K562 (cell line): ENCODE results near the gene UBE2J2. TPM values are rescaled to one million over a fixed set of nuclear protein-coding genes. Genes with fewer than 3 reads are reported as not detected.

ENCODE experiments used
- ATAC-seq: fragments of 200-7000 bp; cut with Tn5 transposase; 3 replicates; pipeline ENCODE4 v1.9.1; 2020; ENCODE audit warnings: moderate library complexity
- BruUV-seq: library from RNA; stranded (reverse); fragments of 400-500 nt; replicated peaks from 2 replicates; lab custom pipeline; 2021; lab: Mats Ljungman, UMichigan
- CTCF ChIA-PET: fragments of 300-600 bp; formaldehyde crosslinking; extraction: SDS; loops from one replicate; lab custom pipeline; 2021; ENCODE audit warnings: low intra/inter-chr PET ratio; lab: Yijun Ruan, JAX
- POLR2A ChIA-PET: fragments of 300-600, 350-650 bp; sonication (Branson Sonifier 250); formaldehyde crosslinking; extraction: SDS; loops from one replicate; lab custom pipeline; 2021; ENCODE audit warnings: antibody characterized with exemption, inconsistent platforms; lab: Yijun Ruan, JAX
- DNase-seq, 4 experiments: peaks; one replicate each; pipeline versions ENCODE4 v3.0.0 to v3.0.0-alpha.2; 2011 to 2018; ENCODE audit warnings: low spot score in 3 of 4, mixed read lengths in 3 of 4; ENCODE audit errors: extremely low read depth in 1 of 4
- FAIRE-seq: peaks from 2 replicates; lab custom pipeline; 2011; peaks lifted over from hg19 to GRCh38; lab: Jason Lieb, UNC
- H2AFZ ChIP-seq: 2 replicates; pipeline ENCODE4 v1.6.0; 2011; ENCODE audit warnings: low read depth, low read length, control low read depth, inconsistent platforms
- H3K27ac ChIP-seq: fragments of 200-600 bp; 3 replicates; pipeline ENCODE4 v1.8.0; 2011; ENCODE audit warnings: low read depth, mild to moderate bottlenecking, control low read depth, inconsistent platforms, low read length, moderate library complexity, mixed read lengths; ENCODE audit errors: extremely low read depth
- H3K27me3 ChIP-seq, 2 experiments: fragments of 300-600 bp in 1 of 2; 2 replicates in 1 of 2; 3 replicates in 1 of 2; pipeline versions ENCODE4 v1.6.0 to v1.8.0; 2011; ENCODE audit warnings: inconsistent platforms in 2 of 2, low read length in 2 of 2, mild to moderate bottlenecking in 1 of 2, mixed read lengths in 1 of 2, moderate library complexity in 1 of 2; ENCODE audit not compliant: control insufficient read depth in 2 of 2, insufficient read depth in 2 of 2
- H3K36me3 ChIP-seq: fragments of 300-600 bp; 3 replicates; pipeline ENCODE4 v1.8.0; 2011; ENCODE audit warnings: mild to moderate bottlenecking, low read length, inconsistent platforms; ENCODE audit not compliant: control insufficient read depth, insufficient read depth
- H3K4me1 ChIP-seq, 2 experiments: fragments of 200-600 bp in 1 of 2; replicated peaks in 1 of 2; 2 replicates in 1 of 2; 3 replicates in 1 of 2; pipeline versions ENCODE4 v1.5.1 to v1.8.0; 2011; ENCODE audit warnings: inconsistent platforms in 2 of 2, low read length in 2 of 2, mild to moderate bottlenecking in 1 of 2, mixed read lengths in 1 of 2, moderate library complexity in 1 of 2; ENCODE audit not compliant: control insufficient read depth in 2 of 2, insufficient read depth in 2 of 2
- H3K4me2 ChIP-seq: 2 replicates; pipeline ENCODE4 v1.6.1; 2011; ENCODE audit warnings: low read length, control low read depth, inconsistent platforms, mixed read lengths; ENCODE audit not compliant: insufficient read depth
- H3K4me3 ChIP-seq: fragments of 200-600 bp; sonication (generic), shearing (Covaris generic); 2 replicates; pipeline ENCODE4 v1.5.1; 2016; ENCODE audit warnings: control low read depth, inconsistent platforms
- H3K79me2 ChIP-seq: fragments of 200-600 bp; 3 replicates; pipeline ENCODE4 v1.8.0; 2011; ENCODE audit warnings: low read length, inconsistent platforms; ENCODE audit not compliant: control insufficient read depth, insufficient read depth
- H3K9ac ChIP-seq, 2 experiments: 2 replicates each; pipeline versions ENCODE4 v1.6.0 to v1.6.1; 2011; ENCODE audit warnings: low read depth in 2 of 2, low read length in 2 of 2, control low read depth in 1 of 2, inconsistent platforms in 1 of 2, mild to moderate bottlenecking in 1 of 2, mixed read lengths in 1 of 2; ENCODE audit not compliant: insufficient read depth in 1 of 2
- H3K9me1 ChIP-seq: one replicate; pipeline ENCODE4 v1.6.0; 2011; ENCODE audit warnings: inconsistent platforms, mild to moderate bottlenecking, low read length, moderate library complexity; ENCODE audit not compliant: control insufficient read depth, insufficient read depth
- H3K9me3 ChIP-seq: replicated peaks from 2 replicates; pipeline ENCODE4 v1.5.1; 2011; ENCODE audit warnings: low read depth, low read length, inconsistent platforms; ENCODE audit not compliant: control insufficient read depth, insufficient read depth
- H4K20me1 ChIP-seq: replicated peaks from 2 replicates; pipeline ENCODE4 v1.6.1; 2011; ENCODE audit warnings: low read length, inconsistent platforms, mixed read lengths; ENCODE audit not compliant: control insufficient read depth, insufficient read depth
- CBX5 ChIP-seq: IDR thresholded peaks from 2 replicates; pipeline ENCODE4 v1.6.1; 2014; ENCODE audit warnings: low read depth, borderline replicate concordance
- NFIC ChIP-seq: fragments of 450-650 bp; IDR thresholded peaks from 2 replicates; pipeline ENCODE4 v1.6.1; 2017; ENCODE audit warnings: mild to moderate bottlenecking, inconsistent platforms
- PCBP2 ChIP-seq: fragments of 200-400 bp; formaldehyde crosslinking; IDR thresholded peaks from 2 replicates; pipeline ENCODE4 v1.6.1; 2018; ENCODE audit warnings: low read length, low read depth, mild to moderate bottlenecking, moderate library complexity; ENCODE audit not compliant: poor library complexity, severe bottlenecking
- PRMT5 ChIP-seq: sonication (generic); formaldehyde crosslinking; IDR thresholded peaks from 2 replicates; pipeline ENCODE4 v1.5.0; 2020; ENCODE audit warnings: missing genetic modification reagents
- YBX1 ChIP-seq: fragments of 450-650 bp; IDR thresholded peaks from 2 replicates; pipeline ENCODE4 v1.7.1; 2016; ENCODE audit warnings: mild to moderate bottlenecking
- ZNF12 ChIP-seq: sonication (generic); formaldehyde crosslinking; IDR thresholded peaks from 2 replicates; pipeline ENCODE4 v1.4.0; 2020; ENCODE audit warnings: mild to moderate bottlenecking, missing genetic modification reagents
- ZNF395 ChIP-seq: fragments of 200-800 bp; sonication (Bioruptor generic); IDR thresholded peaks from 2 replicates; pipeline ENCODE4 v1.6.1; 2017; ENCODE audit warnings: missing genetic modification characterization, missing compliant biosample characterization
- ZNF609 ChIP-seq: sonication (generic); formaldehyde crosslinking; IDR thresholded peaks from 2 replicates; pipeline ENCODE4 v1.8.1; 2023; ENCODE audit warnings: missing genetic modification reagents, mild to moderate bottlenecking, borderline replicate concordance
- ZNF699 ChIP-seq: fragments of 250-450 bp; sonication (Bioruptor Pico); IDR thresholded peaks from 2 replicates; pipeline ENCODE4 v1.8.0; 2021; ENCODE audit warnings: mild to moderate bottlenecking, moderate library complexity; ENCODE audit not compliant: insufficient replicate concordance
- WGBS: fragments of 100-300 bp; shearing (Covaris generic); methylation state at CpG from one replicate; pipeline ENCODE4 v1.1.6; 2016; ENCODE audit warnings: low coverage, mixed read lengths; ENCODE audit not compliant: insufficient coverage; ENCODE audit errors: missing lambda C conversion rate; 5-methylcytosine and 5-hydroxymethylcytosine counted together
- in situ Hi-C: fragments of 300-500 bp; cut with MboI; formaldehyde crosslinking; loops from 4 replicates; pipeline ENCODE4 v1.15.0; 2018; ENCODE audit warnings: inconsistent platforms, mixed read lengths
- intact Hi-C: fragments of 100-400 bp; cut with micrococcal nuclease; formaldehyde crosslinking; loops from 2 replicates; pipeline ENCODE4 v1.14.2; 2022
- polyA plus RNA-seq, 8 experiments: library from polyadenylated mRNA; depleted of rRNA in 4 of 8; stranded (reverse) in 5 of 8; unstranded in 3 of 8; fragments of >200 nt; fragmentation: Nextera tagmentation in 2 of 8; fragmentation: Illumina TruSeq in 1 of 8; extraction: Ambion mirVana in 2 of 8; extraction: Trizol in 1 of 8; gene quantifications; 2 replicates each; pipeline versions ENCODE4 v1.2.1 to v1.2.3, GENCODE V29; 2011 to 2014; ENCODE audit warnings: inconsistent platforms in 1 of 8, missing spikeins in 1 of 8
- total RNA-seq, 7 experiments: library from RNA; depleted of rRNA in 6 of 7; stranded (reverse); fragments of >200 nt in 6 of 7; fragmentation: Illumina TruSeq in 2 of 7; extraction: Trizol in 2 of 7; gene quantifications; 2 replicates each; pipeline versions ENCODE4 v1.2.1 to v1.2.3, GENCODE V29; 2011 to 2021; ENCODE audit warnings: low replicate concordance in 1 of 7
- TF ChIP-seq, protein P1 (sequence below): sonication (generic); formaldehyde crosslinking; IDR thresholded peaks from 2 replicates; pipeline ENCODE4 v1.8.0; 2022; ENCODE audit warnings: mild to moderate bottlenecking, missing genetic modification reagents
- TF ChIP-seq, protein P2 (sequence below): sonication (generic); formaldehyde crosslinking; IDR thresholded peaks from 2 replicates; pipeline ENCODE4 v1.8.1; 2023; ENCODE audit warnings: mild to moderate bottlenecking, missing genetic modification reagents
- TF ChIP-seq, protein P3 (sequence below): fragments of 450-650 bp; formaldehyde crosslinking; conservative IDR thresholded peaks from 2 replicates; pipeline ENCODE4 v1.4.0; 2022; ENCODE audit warnings: mild to moderate bottlenecking, missing genetic modification characterization

The UBE2J2 gene
- total and polyA plus RNA-seq, 9 of the 15 experiments (the other 6 are each of a cell fraction or from before 2014, with no cell fraction given): 0.93 to 112 (median 75.5) TPM

- peak overlapping the region in 1 of 2 experiments; percentile 83; a peak in 2 of 4 replicates for H3K9ac ChIP-seq
- no peaks in the 10 kb centered on the region for H3K9me3 ChIP-seq
- FAIRE-seq: no peak
- H3K27me3 ChIP-seq: no peaks in the 10 kb centered on the region
- no peak overlapping the region for H3K4me2 ChIP-seq
- in situ Hi-C loops (no loop called here), intact Hi-C loops (no loop called here)
- peaks cover 28% of the 10 kb centered on the region; the same call in 1 of the 2 replicates for H4K20me1 ChIP-seq
- peaks cover 74% of the 10 kb centered on the region for H3K36me3 ChIP-seq
- no peak for ATAC-seq
- H2AFZ ChIP-seq: no peak overlapping the region
- CTCF ChIA-PET: no interaction called here
- peaks cover 37 to 81% of the 10 kb centered on the region in 2 experiments for H3K4me1 ChIP-seq
- no TSS peak for BruUV-seq
- no peak overlapping the region; the same call in 2 of the 3 replicates for H3K27ac ChIP-seq
- peaks cover 66% of the 10 kb centered on the region for H3K79me2 ChIP-seq
- no peak for DNase-seq
- peaks cover 13% of the 10 kb centered on the region for H3K9me1 ChIP-seq
- no peak overlapping the region for H3K4me3 ChIP-seq
- POLR2A ChIA-PET: interaction anchor here (4.3 kb wide), 1 partner anchor 9 kb away, joined by 30 read pairs; no protein-coding TSS in a partner anchor
- 88% methylated on average over 11 of the region's 13 CpGs for WGBS
- no peak for TF ChIP-seq ZNF395
- TF ChIP-seq, protein P1, sequence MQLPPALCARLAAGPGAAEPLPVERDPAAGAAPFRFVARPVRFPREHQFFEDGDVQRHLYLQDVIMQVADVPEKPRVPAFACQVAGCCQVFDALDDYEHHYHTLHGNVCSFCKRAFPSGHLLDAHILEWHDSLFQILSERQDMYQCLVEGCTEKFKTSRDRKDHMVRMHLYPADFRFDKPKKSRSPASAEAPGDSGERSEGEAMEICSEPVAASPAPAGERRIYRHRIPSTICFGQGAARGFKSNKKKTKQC (CRISPR knock-in tag): no peak
- TF ChIP-seq PCBP2: no peak
- TF ChIP-seq, protein P2, sequence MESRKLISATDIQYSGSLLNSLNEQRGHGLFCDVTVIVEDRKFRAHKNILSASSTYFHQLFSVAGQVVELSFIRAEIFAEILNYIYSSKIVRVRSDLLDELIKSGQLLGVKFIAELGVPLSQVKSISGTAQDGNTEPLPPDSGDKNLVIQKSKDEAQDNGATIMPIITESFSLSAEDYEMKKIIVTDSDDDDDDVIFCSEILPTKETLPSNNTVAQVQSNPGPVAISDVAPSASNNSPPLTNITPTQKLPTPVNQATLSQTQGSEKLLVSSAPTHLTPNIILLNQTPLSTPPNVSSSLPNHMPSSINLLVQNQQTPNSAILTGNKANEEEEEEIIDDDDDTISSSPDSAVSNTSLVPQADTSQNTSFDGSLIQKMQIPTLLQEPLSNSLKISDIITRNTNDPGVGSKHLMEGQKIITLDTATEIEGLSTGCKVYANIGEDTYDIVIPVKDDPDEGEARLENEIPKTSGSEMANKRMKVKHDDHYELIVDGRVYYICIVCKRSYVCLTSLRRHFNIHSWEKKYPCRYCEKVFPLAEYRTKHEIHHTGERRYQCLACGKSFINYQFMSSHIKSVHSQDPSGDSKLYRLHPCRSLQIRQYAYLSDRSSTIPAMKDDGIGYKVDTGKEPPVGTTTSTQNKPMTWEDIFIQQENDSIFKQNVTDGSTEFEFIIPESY (CRISPR knock-in tag): peak; percentile 81
- no peak for TF ChIP-seq ZNF699 (CRISPR knock-in tag)
- TF ChIP-seq PRMT5 (CRISPR knock-in tag): no peak
- peak; percentile 4; the same call in 1 of the 2 replicates for TF ChIP-seq NFIC
- no peak for TF ChIP-seq ZNF609 (CRISPR knock-in tag)
- no peak for TF ChIP-seq ZNF12 (CRISPR knock-in tag)
- no peak for TF ChIP-seq CBX5
- TF ChIP-seq YBX1: no peak
- TF ChIP-seq, protein P3, sequence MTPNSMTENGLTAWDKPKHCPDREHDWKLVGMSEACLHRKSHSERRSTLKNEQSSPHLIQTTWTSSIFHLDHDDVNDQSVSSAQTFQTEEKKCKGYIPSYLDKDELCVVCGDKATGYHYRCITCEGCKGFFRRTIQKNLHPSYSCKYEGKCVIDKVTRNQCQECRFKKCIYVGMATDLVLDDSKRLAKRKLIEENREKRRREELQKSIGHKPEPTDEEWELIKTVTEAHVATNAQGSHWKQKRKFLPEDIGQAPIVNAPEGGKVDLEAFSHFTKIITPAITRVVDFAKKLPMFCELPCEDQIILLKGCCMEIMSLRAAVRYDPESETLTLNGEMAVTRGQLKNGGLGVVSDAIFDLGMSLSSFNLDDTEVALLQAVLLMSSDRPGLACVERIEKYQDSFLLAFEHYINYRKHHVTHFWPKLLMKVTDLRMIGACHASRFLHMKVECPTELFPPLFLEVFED (CRISPR knock-in tag): no peak
These were observed 45.9 kb upstream of the UBE2J2 start for GRCh38 chr1:1319646-1319941.
